CD4-positive, alpha-beta T cell treated with Interleukin-17A for 1 hour (primary cell): Measurements from ENCODE around the gene WWP2.
"Not testable (repeated sequence)": the region's sequence is repeated elsewhere in the genome, so short reads cannot be mapped to it uniquely, and the experiment has no call there.

Source experiments
- DNase-seq: peaks from one replicate; pipeline ENCODE4 v3.0.0-alpha.2; 2020

The WWP2 gene

DNA sequence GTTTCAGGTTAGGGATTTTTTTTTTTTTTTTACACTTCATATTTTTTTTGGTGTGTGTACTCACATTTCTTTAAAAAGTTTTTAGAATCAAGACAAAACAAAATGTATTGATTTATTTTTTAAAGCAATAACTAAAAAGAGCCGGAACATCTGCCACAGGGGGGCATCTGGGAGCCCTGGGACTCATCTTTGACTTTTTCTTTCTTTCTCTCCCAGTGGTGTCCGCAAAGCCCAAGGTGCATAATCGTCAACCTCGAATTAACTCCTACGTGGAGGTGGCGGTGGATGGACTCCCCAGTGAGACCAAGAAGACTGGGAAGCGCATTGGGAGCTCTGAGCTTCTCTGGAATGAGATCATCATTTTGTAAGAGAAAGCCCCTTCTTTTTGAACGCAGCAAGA lies 36.3 kb downstream of the WWP2 start:
- no peak for DNase-seq

DNA sequence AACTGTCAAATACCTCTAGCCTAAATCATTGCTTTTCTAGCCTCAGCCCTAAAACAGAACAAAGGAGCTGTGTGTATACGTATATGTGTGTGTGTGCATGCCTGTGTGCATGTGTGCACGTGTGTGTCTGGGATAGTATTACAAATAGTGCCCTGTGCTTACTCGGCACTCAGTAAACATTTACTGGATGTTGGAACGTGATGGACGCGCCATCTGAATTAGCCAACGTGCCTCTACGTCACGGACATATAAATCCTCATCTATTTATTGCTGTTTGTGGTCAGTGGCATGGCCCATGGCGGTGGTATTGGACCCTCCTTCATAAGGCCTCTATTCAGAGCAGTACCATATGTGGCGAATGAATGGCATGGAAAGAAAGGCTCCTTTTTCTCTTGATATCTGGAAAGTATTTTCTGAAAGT lies 37.5 kb downstream of the WWP2 start:
- DNase-seq = no peak

DNA sequence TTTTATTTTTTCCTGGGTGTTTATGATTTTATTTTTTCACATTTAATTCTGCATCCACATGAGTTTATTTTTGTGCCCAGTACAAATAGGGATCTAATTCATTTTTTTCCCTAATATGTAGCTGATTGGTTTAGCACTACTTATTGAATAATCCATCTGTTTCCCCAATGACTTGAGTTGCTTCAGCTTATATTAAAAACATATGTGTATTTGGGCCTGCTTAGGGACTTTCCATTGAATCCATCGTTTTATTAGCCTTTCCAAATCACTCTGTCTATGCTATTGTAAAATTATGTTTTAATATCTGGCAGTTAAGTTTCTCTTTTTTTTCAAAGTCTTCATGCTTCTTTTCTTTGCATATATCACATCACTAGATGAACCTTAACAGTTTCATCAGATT lies 42.2 kb downstream of the WWP2 start:
- DNase-seq = no peak

DNA sequence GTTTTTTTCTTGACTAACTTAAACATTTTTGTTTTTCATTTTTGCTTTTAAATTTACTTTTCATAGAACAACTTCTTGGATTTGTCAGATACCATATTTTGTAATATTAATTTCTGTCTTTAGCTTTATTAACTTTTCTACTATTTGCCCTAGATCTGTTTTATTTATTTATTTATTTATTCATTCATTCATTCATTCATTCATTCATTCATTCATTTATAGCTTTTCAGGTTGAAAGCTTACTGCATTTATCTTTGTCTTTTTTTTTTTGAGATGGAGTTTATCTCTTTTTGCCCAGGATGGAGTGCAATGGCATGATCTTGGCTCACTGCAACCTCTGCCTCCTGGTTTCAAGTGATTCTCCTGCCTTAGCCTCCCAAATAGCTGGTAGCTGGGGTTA lies 44.6 kb downstream of the WWP2 start:
- not testable (repeated sequence) for DNase-seq

DNA sequence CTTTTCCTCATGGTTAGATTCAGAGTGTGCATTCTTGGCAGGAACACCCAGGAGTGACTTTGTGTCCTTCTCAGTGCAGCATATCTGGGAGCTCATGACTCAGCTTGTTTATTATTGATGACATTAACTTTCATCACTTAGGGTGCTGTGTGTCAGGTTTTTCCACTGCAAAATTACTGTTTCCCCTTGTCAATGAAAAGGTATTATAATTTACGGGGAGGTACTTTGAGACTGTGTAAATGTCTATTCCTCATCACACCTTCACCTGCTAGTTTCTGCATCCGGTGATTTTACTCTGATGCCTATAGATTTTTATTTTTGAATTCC lies 50.5 kb downstream of the WWP2 start:
- DNase-seq = no peak

DNA sequence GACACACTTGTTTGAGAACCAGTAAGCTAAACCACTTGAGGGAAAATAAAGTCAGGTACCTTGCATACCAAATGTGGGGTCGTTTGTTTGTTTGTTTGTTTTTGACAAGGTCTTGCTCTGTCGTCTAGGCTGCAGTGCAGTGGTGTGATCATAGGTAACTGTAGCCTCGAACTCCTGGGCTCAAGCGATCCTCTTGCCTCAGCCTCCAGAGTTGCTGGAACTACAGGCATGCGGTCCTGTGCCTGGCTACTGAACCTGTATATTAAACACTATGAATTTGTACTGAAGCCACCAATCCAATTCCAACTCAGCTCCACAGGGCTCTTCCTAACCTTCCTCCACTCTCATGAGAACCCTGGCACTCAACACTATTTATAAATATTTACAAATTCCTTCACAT lies 51.9 kb downstream of the WWP2 start:
- no peak for DNase-seq

DNA sequence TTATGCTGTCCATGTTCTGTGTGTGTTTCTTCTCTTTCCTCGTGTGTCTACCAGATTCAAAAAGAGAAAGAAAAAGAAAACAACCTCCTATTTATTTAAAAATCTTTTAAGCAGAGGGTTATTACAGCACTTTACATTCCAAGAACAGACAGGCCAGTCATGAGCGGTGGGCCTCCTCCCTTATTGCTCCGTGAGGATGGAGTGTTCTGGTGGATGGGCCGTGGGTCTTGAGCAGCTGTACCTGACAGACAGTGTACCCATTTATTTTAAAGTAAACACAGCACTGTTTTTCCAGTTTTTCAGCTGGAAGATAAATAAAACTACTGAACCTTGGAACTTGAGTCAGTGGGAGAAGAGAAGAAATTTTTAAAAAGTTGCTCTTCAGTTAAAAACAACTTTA lies 52.4 kb downstream of the WWP2 start:
- no peak for DNase-seq

DNA sequence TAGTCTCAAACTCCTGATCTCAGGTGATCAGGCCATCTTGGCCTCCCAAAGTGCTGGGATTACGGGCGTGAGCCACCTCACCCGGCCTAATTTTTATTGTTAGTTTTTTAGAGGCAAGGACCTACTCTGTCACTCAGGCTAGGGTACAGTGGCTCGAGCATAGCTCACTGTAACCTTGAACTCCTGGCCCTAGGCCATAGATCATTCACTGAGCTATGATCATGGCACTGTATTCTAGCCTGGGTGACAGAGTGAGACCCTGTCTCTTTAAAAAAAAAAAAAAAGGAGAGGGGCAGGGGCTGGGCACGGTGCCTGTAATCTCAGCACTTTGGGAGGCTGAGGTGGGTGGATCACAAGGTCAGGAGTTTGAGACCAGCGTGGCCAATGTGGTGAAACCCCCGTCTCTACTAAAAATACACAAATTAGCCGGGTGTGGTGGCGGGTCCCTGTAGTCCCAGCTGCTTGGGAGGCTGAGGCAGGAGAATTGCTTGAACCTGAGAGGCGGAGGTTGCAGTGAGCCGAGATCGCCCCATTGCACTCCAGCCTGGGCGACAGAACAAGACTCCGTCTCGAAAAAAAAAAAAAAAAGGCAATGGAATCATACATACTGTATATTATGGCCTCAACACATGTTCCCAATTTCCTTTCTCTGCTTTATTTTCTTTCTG lies 53.2 kb downstream of the WWP2 start:
- DNase-seq = not testable (repeated sequence)

DNA sequence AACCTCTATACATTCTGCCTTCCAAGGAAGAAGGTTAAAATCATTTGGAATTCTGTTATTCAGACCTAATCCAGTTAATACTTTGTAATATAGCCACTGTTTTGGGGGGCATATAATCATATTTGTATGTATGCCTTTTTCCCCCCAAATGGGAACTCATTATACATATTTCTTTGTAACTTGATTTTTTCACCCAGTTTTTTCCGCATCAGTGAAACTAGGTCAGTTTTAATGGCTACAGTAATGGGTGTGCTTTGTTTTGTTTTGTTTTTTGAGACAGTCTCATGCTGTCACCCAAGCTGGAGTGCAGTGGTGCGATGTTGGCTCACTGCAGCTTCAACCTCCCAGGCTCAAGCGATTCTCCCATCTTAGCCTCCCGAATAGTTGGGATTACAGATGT lies 54.9 kb downstream of the WWP2 start:
- no peak for DNase-seq

DNA sequence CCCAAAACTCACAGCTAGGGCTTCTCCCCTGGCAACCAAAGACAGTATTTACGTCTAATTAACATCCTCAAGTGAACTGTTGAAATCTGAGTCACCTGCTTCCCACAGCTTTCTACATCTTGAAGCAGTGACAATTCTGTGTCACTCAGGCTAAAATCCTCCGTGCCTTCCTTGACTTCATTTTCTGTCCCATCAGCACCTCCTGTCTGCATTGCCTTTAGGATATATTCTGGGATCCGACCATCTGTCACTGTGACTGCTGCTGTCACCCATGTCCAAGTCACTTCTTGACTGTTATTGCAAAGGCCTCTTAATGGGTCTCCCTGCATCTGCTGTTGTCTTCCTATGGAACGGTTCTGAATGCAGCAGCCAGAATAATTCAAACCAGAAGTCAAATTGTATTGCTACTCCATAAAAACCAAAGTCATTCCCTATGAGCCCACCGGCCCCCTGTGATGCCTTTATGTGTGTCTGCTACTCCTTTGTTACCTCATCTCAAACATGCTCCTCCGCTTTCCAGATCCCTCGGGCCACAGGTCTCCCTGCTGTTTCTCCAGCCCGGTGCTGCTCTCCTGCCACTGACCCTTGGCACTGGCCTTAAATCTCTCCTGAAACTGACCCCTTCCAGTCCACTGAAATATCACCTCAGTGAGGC lies 56.9 kb downstream of the WWP2 start:
- no peak for DNase-seq

DNA sequence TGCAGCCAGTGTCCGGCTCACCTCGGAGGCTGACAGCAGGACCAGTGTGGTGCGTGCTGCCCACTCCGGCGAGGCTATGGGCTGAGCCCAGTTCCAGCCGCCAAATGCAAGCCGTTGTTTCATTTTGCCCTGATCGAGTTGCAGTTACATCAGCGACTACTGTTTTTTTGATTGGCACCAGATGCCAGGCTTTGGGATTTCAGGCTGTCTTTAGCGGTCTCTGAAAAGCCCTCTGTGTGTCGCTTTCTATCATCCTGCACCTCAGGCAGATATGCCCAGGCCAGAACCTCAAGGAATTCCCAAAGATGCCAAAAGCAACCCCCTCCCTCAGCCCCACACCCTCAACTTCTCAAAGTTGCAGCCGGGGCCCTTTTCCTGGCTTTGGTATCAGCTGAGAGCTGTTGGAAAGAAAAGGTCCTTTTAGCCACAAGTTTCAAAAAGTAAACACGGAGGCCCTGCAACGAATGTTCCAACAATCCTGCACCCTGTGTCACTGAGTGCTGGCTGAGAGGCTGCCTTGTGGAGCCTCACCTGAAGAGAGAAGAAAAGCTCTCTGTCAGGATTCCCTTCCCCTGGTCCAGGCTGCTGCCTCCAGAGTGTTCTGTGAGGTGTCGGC lies 58.9 kb downstream of the WWP2 start:
- DNase-seq = no peak

DNA sequence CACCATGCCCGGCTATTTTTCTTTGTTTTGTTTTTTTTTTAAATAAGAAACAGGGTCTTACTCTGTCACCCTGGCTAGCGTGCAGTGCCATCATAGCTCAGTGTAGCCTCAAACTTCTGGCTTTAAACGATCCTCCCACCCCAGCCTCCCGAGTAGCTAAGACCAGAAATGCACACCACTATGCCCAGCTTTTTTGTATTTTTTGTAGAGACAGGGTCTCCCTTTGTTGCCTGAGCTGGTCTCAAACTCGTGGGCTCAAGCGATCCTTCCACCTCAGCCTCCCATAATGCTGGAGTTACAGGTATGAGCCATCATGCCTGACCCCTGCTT lies 59.7 kb downstream of the WWP2 start:
- DNase-seq = no peak

DNA sequence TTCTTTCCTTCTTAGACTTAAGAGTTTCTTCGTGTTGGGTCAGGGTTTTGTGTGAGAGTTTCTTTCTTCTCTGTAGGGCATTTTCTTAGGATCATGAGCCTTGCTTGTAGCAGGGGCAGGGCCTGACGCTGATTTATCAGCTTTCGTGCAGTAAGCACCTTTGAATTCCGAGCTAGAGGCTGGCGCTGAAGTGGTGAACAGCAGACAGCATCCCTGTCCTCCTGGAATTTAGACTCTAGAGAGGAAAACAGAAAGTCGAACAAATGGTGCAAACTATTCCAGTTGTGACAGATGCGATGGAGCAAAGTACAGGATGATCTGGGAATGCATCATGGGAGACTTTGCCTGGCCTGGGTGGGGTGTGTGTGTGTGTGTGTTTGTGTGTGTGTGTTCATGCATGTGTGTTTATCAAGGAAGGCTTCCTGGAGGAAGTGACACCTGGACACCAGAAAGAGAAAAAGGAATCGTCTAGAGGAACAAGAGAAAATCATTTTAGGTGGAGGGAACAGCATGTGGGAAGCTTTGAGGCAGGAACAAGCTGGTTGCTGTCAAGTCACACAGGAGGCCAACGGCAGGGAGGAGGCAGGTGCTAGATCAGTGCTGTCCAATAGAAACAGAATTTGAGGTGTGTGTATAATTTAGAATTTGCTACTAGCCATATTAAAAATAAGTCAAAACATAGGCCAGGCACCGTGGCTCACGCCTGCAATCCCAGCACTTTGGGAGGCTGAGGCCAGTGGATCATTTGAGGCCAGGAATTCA lies 60.2 kb downstream of the WWP2 start:
- DNase-seq = no peak

DNA sequence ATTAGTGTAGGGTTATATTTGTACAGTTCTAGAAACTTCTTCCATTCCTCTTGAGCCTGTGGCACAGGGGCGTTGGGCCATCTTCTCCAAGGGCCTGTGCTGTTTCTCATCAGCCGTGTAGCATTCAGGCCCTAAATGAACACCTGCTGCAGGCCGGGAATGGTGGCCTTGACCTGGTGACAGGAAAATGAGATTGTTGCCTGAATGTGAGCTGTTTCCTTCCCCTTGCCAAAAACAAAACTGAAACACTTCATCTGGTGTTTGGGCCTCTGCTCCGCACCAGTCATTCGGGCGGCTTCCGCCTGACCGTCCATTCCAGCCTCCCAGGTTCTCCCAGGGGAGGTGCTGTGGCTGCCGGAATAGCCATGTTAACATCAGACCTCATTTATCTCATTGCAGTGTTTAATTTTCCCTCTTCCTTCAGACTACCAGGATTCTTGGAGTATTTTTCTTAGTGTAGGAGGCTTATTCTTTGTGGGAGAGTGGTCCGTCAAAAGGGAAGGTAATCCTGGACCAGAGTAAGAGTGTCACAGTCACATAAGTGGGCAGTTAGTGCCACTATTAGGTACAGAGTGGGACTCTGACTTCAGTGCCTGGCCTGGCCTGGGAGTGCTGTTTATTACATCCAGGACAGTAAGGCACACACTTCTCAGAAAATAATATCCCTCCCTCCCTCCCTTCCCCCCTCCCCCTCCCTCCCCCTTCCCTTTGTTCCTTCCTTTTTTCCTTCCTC lies 61.9 kb downstream of the WWP2 start:
- DNase-seq = no peak

DNA sequence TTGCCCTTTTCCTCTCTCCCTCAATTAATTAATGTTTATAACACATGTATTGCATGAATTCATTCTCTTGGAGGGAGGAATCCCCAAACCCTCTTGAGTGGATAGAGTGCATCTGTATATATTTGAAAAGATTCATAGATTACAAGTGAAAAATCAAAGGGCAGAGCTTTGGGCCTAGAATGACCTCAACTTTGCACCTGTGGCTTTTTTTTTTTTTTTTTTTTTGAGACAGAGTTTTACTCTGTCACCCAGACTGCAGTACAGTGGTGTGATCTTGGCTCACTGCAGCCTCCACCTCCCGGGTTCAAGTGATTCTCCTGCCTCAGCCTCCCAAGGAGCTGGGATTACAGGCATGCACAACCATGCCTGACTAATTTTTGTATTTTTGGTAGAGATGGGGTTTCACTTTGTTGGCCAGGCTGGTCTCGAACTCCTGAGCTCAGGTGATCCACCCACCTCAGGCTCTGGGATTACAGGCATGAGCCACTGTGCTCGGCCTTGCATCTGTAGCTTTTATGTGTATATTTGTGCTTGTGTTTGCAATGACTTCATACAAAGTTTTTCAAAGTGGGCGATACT lies 62.5 kb downstream of the WWP2 start:
- DNase-seq = not testable (repeated sequence)

DNA sequence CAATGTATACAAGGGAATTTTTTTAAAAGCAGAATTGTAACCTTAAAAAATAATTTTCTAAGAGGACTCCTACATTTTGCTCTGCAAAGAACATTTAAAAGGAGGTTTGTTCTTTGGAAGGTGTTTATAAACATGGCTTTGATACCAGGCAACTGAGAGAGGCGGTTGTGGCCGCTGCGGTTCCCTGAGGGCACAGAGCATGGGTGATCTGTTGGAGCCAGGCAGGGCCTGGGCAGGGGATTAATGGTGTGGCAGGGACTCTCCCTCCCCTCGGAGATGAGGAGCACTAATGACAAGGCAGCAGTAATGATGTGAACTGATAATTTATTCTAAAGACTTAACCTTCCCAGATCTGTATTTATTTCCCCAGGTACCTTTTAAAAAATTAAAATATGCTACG lies 65.4 kb downstream of the WWP2 start:
- DNase-seq = no peak

DNA sequence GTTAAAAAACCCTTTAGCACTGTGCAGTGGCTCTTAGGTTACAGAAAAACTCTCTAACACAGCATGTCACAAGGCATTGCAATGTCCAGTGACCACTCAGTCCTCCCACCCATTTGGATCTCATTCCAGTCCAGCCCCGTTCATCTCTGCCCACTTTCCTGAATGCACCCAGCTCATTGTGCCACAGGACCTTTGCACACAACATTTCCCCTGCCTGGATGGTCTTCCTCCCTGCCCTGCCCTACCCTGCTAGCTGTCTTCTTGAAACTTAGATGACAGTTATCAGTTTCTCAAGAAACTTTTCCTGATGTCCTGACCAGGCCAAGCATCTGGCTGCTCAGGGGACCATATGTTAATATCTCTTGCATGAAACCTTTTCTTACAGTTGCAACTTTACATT lies 67.2 kb downstream of the WWP2 start:
- DNase-seq = no peak

DNA sequence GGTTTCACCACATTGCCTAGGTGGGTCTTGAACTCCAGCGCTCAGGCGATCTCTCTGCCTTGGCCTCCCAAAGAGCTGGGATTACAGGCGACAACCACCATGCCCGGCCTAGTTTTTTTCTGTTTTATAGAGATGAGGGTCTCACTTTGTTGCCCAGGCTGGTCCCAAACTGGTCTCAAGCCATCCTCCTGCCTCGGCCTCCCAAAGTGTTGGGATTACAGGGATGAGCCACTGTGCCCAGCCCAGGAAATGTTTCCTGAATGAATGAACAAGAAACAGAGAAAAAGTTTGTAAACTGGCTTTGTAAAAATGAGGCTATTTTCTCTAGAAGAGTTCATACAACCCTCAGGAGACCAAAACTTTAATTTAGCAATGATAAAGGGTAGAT lies 68.0 kb downstream of the WWP2 start:
- no peak for DNase-seq

DNA sequence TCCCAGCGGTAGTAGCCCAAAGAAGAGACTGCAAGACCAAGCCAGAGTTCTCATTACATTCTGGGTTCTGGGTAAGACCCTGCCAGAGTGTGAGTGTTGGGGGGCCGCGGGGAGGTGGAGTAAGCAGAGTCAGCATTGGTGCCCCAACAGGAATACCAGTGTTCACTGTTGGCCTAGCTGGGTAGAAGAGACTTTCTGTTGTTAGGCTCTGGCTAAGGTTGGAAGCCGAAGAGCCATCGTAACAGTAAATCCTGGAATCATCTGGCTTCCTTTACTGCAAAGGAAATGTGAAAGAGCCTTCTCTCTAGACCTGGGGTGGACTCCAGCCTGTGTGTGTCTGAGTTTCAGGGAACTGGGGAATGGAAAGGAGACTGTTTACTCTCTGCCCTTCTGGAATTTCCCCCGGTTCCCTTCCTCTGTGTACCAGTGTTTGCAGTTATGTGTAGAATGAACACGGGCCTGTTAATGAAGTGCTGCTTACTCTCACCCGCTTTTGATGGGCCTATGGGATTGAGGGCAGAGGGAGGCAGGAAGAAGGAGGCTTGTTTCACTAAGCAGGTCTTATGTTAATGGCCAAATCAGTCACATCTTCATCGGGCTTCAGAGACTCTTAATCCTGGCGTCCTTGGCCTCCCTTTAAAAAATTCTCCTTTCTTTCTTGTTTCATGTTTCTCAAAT lies 68.5 kb downstream of the WWP2 start:
- DNase-seq = no peak

DNA sequence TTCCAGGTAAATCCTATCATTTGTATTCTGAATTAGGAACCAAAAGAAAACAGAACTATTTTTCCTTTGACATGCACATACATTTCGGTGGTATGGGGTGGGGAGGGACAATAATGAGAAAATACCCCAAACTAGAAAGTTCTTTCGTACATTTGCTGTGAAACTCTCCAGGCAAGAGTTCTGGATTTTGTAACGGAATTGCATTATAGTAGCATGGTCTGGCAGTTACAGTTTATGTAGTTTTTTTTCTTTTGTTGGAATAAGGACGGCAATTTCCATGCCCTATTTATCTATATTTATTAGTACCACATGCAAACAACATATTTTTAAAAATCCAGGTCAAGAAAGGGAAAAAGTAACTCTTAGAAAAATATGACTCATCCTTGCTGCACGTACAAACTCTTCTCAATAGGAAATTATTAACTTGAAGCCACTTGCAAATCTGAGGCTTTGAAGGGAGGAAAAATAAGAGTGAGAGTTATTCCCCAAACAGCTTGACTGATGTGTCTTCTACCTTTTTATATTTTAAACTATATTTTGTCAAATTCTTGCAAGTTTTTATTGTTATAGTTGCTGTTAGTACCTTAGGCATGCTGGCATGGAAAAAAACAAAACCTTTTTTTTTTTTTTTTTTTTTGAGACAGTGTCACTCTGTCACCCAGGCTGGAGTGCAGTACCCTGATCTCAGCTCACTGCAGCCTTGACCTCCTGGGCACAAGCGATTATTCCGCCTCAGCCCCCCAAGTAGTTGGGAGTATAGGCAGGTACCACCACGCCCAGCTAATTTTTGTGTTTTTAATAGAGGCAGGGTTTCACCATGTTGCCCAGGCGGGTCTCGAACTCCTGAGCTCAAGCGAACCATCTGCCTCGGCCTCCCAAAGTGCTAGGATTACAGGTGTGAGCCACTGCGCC lies 69.3 kb downstream of the WWP2 start:
- no peak for DNase-seq
